Measurements from ENCODE around the gene RPS6KA1. TPM values are rescaled to one million over a fixed set of nuclear protein-coding genes. Genes with fewer than 3 reads are reported as not detected.

The RPS6KA1 gene
- total and polyA plus RNA-seq, 10 of the 15 experiments (the other 5 are each of a cell fraction or from before 2014, with no cell fraction given) = 5.0 to 136 (median 91.5) TPM

DNA sequence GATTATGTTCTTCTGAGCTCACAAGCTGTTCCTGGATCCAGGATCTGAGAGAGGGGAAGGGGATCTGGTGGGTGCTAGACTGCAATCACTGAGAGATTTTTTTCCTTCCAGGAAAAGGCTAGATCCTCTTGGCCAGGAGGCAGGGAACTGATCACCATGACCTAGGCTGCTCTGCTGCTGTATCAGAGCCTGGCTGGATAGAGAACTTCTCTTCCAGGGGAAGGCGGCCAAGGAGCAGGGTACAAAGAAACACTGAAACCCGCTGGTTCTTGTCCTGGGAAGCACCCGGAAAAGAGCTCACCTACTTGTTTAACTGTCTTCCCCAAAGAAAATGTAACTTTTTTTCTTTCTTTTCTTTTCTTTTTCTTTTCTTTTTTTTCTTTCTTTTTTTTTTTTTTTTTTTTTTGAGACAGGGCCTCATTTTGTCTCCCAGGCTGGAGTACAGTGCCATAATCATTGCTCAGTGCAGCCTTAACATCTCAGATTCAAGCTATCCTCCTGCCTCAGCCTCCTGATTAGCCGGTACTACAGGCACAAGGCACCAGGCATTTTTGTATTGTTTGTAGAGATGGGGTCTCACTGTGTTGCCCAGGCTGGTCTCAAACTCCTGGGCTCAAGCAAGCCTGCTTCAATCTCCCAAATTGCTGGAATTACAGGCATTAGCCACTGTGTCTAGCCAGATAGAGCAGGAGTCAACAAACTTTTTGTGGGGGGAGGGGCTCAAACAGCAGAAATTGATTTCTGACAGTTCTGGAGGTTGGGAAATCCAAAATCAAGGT is 12.4 kb upstream of the RPS6KA1 start:
- no peak overlapping the region for H3K27ac ChIP-seq (ENCODE audit: control insufficient read depth, insufficient read depth)
- TF ChIP-seq NFYB (IDR thresholded peaks at IDR 0.05; ENCODE audit: insufficient read depth, low read depth, low read length) (no peak), NFXL1 (IDR thresholded peaks at IDR 0.05; ENCODE audit: borderline replicate concordance) (no peak), IKZF1 (conservative IDR thresholded peaks at IDR 0.05) (no peak), CHD4 (IDR thresholded peaks at IDR 0.05) (no peak), EED (IDR thresholded peaks at IDR 0.05; ENCODE audit: low read depth) (no peak), RB1 (IDR thresholded peaks at IDR 0.05; ENCODE audit: borderline replicate concordance) (no peak), RFX5 (IDR thresholded peaks at IDR 0.05; ENCODE audit: low read depth, low read length) (no peak), MYC (IDR thresholded peaks at IDR 0.05; ENCODE audit: insufficient read depth, insufficient read length, insufficient replicate concordance, low read length, severe bottlenecking) (no peak), NR2C2 (IDR thresholded peaks at IDR 0.05; ENCODE audit: borderline replicate concordance, control insufficient read depth, insufficient read length, low read depth) (no peak), CREB1 (IDR thresholded peaks at IDR 0.05; ENCODE audit: low read depth) (no peak), ZNF687 (IDR thresholded peaks at IDR 0.05) (no peak), POU2F2 (IDR thresholded peaks at IDR 0.05; ENCODE audit: borderline replicate concordance, low read depth, low read length) (no peak), CBX3 (IDR thresholded peaks at IDR 0.05; ENCODE audit: borderline replicate concordance, low read depth) (no peak), CREM (IDR thresholded peaks at IDR 0.05; ENCODE audit: low read depth) (no peak)
- no peaks in the 10 kb centered on the region for H3K36me3 ChIP-seq (ENCODE audit: control insufficient read depth in 2 of 2, insufficient read depth in 2 of 2, low read length in 1 of 2)
- DNase-seq (ENCODE audit: low read depth, low spot score) = no peak
- POLR2A ChIA-PET = interaction anchor here (0.7 to 1.5 kb wide), 4 partner anchors 10 to 324 kb away, joined by 3 to 4 read pairs (median 3); no protein-coding TSS in a partner anchor
- RAD21 ChIA-PET (ENCODE audit: unreplicated experiment) = interaction anchor here (0.7 to 1.2 kb wide), 3 partner anchors 17 to 282 kb away, joined by 3 read pairs; no protein-coding TSS in a partner anchor
- no peak for ATAC-seq
- no peak overlapping the region for H3K4me3 ChIP-seq
- WGBS (ENCODE audit: insufficient coverage, insufficient replicate concordance, low lambda C conversion rate, missing lambda C conversion rate) = 76% methylated on average over 4 of the region's 4 CpGs
- no peak overlapping the region for H3K4me2 ChIP-seq (ENCODE audit: control insufficient read depth, insufficient read depth)
- SMC1A ChIA-PET (ENCODE audit: uncharacterized antibody, unreplicated experiment) = interaction anchor here (0.5 to 1.7 kb wide), 4 partner anchors 11 to 98 kb away, joined by 3 to 8 read pairs (median 4); partner anchors contain the start of gene RPS6KA1
- H3K4me1 ChIP-seq (ENCODE audit: control insufficient read depth, insufficient read depth, low read length) = peaks cover 10% of the 10 kb centered on the region; the same call in 1 of the 2 replicates
- BruUV-seq (replicated peaks) = no TSS peak
- H4K20me1 ChIP-seq (ENCODE audit: control insufficient read depth, insufficient read depth) = no peaks in the 10 kb centered on the region
- FAIRE-seq = no peak
- H3K27me3 ChIP-seq (replicated peaks in 1 of 2; ENCODE audit: control insufficient read depth in 2 of 2, insufficient read depth in 2 of 2, low read length in 1 of 2) = no peaks in the 10 kb centered on the region; a peak in 1 of 4 replicates
- intact Hi-C loops (cut with micrococcal nuclease; ENCODE audit: unreplicated experiment) (no loop called here), in situ Hi-C loops (cut with MboI) (no loop called here)
- H3K9me3 ChIP-seq (replicated peaks; ENCODE audit: control insufficient read depth, insufficient read depth, low read length) = no peaks in the 10 kb centered on the region
- H3K79me2 ChIP-seq (ENCODE audit: control insufficient read depth, insufficient read depth, low read length) = no peaks in the 10 kb centered on the region
- no peak overlapping the region for H3K9ac ChIP-seq (ENCODE audit: control insufficient read depth, insufficient read depth, low read length)
- peak overlapping the region; percentile 12; the same call in 1 of the 2 replicates for H2AFZ ChIP-seq (ENCODE audit: control insufficient read depth, low read depth, low read length)
- CTCF ChIA-PET = interaction anchor here (1.4 to 3.0 kb wide), 2 partner anchors 17 to 21 kb away, joined by 4 to 9 read pairs; no protein-coding TSS in a partner anchor
